ENCODE results near the gene ARHGEF1. TPM values are rescaled to one million over a fixed set of nuclear protein-coding genes. Genes with fewer than 3 reads are reported as not detected.
A peak's percentile ranks its signal among the peaks of the same experiment; 100 is the strongest.
"Not testable (repeated sequence)": the region's sequence is repeated elsewhere in the genome, so short reads cannot be mapped to it uniquely, and the experiment has no call there.

ARHGEF1 gene
- polyA plus RNA-seq, 5 donors, result 51.2 to 86.8 (median 78.4) TPM

DNA sequence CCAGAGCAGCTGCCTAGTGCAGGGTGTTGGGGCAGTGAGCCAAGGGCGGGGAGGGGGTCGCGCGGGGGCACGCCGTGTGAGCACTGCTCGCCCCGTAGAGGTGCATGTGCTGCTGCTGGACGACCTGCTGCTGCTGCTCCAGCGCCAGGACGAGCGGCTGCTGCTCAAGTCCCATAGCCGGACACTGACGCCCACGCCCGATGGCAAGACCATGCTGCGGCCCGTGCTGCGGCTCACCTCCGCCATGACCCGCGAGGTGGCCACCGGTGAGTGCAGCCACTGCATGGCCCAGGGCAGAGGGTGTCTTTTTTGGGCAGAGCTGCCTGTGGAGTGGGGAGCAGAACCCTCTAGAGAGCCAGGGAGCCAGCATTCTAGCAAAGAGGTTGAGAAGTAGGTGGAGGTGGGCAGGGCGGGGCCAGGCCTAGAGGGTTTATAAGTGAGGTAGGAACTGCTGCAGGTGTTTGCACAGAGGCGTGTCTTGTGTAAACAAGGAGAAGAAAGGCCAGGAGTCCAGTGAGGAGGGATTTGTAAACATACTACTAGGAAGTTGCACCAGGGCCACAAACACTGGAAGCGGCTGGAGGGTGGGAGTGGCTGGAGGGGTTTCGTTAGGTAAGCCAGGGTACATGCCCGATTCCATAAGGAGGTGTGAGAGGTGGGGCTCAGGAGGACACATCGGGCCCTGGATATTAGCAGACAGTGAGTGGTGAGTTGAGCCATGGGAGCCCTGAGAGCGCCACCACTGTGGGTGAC, 21.3 kb downstream of the ARHGEF1 start:
- peak; percentile 41 to 63 for DNase-seq

DNA sequence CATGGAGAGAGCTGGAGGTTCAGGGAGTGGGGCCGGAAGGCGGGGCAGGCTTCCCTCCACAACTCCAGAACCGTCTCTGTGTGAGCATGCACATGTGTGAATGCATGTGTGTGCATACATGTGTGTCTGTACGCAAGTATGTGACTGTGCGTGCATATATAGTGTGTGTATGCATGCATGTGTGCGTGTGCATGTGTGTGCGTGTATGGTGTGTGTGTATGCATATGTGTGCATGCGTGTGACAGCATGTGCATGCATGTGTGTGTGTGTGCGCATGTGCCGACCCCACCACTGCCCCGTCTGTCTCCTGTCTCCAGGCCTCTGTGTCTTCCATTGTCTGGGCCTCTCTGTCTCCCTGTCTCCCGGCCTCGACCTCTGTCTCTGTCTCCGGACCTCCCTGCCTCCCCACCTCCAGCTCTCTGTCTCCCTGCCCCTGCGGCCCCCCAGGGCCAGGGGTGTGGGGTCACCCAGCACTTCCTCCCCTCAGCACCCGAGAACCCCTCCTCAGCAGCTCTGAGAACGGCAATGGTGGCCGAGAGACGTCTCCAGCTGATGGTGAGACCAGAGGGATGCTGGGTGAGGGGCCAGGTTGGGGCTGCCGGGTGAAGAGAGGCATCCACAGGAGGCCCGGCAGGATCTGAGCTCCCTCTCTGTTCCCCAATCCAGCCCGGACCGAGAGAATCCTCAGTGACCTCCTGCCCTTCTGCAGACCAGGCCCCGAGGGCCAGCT, 22.5 kb downstream of the ARHGEF1 start:
- no peak for DNase-seq

DNA sequence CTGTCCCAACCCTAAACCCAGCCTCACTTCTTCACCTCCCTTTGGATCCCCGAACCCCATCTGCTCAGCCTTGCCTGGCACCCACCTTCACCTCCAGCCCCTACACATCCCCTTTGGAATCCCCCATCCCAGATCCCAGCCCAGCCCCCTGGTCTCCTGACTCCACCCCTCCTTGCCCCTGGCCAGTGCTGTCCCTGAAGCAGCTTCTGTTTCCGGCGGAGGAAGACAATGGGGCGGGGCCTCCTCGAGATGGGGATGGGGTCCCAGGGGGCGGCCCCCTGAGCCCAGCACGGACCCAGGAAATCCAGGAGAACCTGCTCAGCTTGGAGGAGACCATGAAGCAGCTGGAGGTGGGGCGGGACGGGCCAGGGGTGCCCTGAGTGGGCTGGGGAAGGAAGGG, 23.3 kb downstream of the ARHGEF1 start:
- DNase-seq, result no peak

DNA sequence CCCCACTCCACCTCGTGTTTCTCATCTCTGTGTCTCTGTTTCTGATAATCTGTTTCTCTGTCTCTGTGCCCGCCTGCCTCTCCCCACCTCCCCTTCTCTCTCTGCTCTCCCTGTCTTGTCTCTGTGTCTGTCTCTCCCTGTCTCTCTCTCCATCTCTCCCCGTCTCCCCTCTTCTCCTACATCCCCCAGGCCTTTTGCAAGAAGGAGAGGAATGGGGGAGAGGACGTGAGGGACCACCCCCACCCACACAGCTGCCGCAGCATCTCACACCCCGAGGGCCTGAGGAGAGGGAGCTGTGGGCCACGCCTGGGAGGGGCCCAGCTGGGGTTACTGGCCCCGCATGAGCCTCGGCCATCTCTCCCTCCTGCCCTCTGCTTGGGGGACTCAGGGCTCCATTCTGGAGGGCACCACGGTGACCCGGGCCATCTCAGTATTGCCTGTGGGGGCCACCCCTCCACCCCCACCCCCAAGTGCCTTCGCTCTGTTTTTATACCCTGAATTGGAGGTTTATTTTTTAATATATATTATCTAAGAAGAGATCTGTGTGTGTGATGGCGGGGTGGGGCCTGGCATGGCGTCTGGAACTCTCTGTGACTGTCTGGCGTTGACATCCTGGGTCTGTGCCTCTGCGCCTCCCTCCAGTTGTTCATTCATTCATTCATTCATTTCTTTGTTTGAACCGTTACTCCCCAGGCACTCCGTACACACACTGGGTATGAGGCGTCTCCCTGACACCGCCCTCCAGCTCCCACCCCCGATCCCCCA, 24.1 kb downstream of the ARHGEF1 start:
- DNase-seq, result no peak

DNA sequence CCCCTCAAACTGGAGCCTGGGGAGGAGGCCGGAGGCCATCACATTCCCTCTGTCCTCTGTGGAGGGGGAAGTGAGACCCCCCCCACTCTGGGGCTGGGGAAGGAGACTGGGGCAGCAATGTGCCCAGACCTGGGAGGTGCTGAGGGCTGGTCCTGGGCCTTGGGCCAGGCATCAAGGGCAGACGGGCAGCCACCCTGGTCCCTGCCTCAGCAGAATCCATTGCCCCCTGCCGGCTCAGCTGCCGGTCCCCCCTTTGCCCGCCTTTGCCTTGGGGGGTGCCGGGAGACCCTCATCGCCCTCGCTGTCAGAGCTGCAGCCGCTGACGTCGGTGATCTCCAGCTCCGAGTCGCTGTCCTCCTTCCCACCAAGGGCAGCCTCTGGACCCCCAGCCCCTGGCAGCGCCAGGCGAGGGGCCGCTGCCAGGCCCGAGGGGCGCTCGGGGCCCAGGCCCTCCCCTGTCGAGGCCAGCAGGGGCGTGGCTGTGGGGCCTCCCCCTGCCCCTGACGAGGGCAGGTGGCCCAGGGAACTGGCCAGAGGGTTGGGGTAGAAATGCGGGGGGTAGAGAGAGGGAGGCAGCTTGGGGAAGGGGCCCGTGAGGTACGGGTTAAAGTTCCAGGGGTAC, 25.1 kb downstream of the ARHGEF1 start:
- no peak for DNase-seq

DNA sequence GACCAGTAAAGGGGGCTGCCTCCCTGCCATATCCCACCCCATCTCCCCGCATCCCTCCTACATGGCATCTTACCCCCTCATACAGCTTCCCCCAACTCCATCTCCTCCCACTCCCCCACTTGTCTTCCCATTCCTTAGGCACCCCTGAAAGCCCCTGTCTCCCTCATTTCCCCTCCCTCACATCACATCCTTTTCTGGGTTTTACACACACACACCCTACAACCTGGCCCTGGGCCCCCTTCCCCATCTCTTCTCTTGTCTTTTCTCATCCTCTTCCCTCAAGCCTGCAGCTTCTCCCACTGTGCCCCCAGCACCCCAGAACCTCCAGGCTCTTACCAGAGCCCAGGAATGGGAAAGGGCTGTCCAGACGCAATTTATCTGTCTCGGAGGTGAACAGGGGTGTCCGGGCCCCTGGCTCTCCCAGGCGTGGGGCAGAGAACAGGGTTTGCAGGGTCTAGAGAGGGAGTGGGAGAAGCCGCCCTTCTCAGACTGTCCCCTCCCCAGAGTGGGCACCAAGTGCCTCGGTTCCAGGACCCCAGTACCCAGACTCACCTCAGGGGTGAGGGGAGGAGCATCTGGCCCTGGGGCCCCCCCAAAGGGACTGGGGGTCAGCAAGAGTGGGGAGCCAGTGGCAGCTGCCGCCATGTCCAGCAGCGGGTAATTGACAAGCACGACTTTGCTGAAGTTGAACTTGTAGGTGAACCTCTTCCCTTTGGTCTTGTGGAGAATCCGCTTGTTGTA, 25.9 kb downstream of the ARHGEF1 start:
- no peak for DNase-seq

DNA sequence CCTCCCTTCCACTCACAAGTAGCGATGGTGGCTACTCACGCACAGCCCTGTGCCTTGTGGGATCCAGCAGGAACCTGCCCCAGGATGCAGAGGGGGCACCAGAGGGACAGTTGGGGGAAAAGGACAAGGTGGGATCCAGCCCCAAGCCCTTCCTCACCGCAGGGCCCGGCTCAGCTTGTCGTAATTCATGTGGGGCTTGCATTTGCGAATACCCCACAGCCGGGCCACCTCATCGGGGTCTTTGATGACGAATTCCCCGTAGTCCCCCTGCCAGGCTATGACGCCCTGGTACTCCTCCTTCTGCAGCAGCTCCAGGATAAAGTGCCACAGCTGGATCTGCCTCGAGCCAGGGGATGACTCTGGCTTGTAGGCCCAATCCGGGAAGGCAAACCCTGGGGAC, 26.7 kb downstream of the ARHGEF1 start:
- no peak for DNase-seq

DNA sequence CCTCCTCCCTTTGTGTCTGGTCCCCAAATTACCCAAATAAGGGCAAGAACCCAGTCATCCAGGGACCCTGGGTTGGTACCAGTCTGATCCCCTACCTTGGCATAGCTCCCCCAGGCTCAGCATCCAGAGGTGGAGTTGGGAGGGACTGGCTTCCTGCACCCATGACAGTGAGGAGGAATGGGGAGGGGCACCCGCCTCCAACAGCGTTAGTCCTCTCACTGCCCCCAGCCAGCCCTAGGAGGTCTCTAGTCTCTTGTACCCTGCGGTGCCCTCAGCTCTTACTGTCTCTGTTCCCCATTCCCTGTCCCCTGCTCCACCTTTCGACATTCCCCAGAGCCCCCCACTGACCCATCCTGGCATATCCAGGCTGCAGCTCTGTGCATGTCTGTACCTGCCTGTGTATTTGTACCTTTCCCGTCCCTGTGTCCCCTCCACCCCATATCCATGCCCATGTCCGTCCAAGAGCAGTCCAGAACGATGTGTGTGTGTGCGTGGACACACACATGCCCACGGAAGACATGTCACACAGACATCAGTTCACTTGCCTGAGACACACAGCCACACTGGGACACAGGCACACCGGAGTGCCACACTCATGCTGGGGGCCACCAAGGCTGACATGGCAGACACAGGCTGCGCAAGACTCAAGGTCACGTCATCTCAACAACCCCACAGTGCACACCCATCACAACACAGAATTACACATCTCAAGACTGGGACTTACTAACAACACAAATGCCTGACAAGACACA, 27.4 kb downstream of the ARHGEF1 start:
- no peak for DNase-seq

DNA sequence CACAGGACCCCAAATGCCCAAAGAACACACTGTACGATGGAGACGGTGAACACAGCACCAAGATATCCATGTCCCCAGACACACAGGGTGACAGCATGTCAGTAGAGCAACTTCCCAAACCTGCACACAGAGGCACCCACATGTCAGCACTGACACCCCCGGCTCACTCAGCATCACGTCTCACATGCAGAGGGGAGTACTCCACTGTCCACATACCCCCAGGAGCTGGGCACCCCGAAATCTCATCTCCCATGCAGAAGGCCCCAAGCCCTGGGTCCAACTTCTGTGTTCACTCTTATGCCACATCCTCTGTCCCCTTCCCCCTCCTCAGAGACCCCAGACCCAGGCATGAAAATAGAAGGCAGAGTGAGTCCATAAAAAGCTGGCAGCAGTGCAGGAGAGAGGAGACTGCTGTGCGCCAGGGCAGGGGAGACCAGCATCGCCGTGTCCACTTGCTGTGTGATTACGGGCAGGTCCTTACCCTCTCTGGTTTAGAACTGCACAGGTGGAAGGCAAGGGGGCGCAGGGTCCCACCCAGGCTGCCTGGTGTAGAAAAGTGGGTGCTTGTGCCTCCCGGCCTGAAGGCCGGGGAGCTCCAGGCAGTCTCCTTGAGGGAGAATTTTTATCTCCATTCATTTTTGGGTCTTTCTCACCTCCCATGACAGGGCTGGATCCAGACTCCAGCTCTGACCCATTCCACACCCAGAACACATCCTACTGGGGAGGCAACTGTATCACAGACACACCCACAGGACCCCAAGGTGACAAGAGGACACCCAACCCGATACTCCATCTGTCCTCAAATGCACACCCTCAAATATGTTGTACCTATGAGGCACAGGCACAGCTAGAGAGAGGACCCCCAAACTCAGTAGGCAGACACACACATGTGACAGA, 28.3 kb downstream of the ARHGEF1 start:
- DNase-seq, result no peak

DNA sequence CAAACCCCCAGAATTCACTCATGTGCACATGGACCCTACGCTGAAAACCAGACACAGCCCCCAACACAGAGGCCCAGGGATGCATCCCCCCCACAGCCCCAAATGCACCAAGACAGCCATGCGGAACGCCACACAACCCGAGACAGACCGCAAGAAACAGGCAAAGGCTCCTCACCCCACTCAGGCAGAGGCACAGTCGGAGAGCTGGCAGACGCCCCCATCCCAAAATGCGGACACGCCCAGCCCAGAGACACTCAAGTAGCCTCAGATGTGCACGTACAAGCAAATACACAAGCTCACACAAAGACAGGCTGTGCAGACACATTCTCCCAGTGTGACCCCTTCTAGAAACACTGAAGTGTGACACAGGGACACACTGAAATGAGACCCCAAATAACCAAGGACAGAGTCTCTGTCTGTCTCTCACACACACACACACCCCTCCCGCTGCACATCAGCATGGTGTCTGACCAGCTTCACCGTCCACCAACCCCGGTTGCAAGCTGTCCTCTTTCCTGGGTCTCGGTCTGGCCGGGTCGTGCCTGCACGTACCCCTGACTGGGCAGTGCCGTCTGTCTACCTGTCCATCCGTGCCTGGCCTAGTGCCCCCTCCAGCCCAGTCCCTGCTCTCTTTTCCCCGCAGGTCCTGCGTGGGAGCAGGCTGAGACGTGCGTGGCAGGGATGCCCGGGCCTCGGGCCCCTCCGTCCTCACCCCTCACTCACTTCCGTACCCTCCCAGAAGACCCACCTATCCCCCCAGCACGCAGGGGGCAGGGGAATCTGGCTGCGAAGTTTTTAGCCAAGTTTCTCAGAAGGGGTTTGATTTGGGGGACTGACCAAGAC, 29.1 kb downstream of the ARHGEF1 start:
- no peak for DNase-seq

DNA sequence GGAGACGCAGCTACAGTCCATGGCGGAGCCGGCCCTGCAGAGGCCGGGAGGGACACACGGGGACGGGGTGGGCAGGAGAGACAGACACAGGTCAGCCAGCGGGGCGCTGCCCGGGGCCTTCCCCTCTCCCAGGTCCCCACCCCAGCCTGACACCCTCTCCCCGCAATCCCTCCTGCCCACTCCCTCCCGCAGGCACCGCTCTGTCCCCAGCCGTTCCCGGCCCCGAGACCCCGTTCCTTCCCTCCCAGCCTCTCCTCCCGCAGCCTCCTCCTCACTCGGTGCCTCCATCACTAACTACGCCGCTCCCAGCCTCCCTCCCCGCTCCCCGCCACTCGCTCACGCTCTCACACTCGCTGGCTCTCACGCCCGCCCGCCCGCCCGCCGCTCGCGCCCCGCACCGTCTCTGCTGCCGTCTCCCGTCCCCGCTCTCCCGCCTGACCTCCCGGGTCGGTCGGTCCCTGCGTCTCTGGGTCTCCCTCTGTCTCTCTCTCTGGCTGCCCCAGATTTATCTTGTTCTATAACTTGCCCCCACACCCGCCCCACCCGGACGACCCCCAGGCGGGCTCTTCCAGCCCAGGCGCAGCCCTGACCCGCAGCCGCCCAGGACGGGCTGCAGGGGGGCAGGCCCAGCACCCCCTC, 30.0 kb downstream of the ARHGEF1 start:
- DNase-seq, result no peak

DNA sequence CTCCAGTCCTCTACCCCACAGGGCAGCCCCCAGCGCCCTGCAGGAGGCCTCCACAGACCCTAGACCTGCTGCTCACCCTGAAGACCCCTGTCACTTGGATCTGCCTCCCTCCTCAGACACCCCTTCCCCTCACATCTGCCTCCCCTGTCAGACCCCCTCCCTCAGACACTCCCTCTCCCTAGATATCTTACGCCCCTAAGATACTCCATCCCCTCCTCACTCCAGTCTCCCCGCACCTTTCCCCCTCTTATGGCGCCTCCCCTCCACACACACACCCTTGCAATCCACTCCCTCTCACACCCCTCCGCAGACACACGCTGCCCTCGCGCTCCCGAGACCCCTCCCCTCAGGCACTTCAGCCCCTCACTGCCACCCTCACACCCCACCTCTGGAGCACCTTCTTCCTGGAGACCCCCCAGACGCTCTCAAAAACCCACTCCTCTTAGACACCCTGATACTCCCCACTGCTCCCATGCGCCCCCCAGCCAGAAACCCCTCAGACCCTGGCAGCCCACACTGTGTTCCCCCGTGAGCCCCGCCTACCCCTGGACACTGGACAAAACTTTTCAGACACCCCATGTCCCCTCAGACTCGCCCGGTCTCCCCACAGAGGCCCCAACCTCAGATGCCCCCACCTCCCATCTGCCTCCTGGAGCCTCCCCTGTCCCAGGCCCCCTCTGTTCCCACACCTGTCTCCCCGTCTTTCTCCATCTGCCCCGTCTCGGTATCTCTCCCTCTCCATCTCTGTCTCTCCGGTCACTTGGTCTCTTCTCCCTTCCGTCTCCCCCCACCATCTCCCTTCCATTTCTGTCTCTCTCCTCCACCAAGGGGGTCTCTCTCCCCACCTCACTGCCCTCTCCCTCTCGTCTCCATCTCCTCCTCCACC, 30.8 kb downstream of the ARHGEF1 start:
- DNase-seq, result no peak

DNA sequence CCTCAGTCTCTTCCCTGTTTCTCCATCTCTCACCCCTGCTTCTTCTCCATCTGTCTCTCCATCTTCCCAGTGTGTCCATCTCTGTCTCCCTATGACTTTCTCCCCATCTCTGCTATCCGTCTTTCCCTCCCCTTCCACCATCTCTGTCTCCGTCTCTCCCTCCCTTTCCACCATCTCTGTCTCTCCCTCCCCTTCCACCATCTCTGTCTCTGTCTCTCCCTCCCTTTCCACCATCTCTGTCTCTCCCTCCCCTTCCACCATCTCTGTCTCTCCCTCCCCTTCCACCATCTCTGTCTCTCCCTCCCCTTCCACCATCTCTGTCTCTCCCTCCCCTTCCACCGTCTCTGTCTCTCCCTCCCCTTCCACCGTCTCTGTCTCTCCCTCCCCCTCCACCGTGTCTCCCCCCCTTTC, 31.4 kb downstream of the ARHGEF1 start:
- not testable (repeated sequence) for DNase-seq

DNA sequence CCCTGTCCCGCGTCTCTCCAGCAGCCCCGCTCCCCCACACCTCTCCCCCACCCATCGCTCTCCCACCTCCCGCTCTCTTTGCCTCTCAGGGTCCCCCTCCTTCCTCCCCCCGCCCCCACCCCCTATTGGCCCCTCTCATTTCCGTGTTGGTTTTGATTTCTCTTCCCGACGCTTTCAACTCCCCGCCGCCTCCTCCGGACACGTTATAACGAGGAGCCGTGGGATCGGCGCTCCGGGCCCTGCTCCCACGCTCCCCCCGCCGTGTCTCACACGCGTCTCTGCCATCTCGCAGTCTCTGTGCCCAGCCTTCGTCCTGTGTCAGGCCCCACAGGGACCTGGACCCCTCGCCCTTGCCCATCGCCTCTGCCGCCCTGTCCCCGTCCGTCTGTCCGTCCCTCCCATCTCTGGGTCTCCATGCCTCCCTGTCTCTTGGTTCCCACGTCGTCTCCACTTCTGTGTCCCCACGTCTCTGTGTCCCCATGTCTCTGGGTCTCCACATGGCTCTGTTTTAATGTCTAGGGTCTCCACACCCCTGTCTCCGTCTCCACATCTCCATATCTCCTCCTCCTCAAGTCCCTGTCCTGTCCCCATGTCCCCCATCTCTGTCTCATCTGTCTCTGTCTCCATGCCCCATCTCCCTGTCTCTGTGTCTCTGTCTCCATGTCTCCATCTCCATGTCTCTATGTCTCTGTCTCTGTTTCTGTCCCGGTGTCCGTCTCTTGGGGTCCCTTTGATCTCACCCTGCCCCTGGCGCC, 32.2 kb downstream of the ARHGEF1 start:
- no peak for DNase-seq

DNA sequence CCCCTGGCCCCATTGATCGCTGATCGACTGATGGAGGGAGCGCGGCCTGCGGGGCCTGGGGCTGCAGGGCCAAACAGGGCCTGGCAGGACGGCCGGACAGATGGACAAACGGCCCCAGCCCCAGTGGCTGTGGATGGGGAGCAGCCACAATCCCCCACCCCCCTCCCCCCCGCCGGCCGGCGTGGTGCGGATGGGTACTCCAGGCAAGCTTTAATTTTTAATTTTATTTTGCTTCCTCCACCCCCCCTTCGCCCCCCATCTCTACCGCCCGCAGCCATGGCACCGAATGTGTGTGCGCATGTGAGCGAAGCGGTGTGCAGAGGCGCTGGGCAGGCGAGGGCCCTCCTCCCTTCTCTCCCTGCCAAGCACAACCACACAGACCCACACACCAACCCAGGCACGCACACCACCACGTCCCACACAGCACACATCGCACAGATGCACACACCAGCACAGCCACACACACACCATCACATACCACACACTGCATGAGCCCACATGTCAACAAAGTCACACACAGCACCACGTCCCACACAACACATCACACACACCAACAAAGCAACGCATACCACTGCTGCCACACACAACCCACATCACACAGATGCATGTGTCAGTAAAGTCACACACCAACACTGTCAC, 32.9 kb downstream of the ARHGEF1 start:
- no peak for DNase-seq

DNA sequence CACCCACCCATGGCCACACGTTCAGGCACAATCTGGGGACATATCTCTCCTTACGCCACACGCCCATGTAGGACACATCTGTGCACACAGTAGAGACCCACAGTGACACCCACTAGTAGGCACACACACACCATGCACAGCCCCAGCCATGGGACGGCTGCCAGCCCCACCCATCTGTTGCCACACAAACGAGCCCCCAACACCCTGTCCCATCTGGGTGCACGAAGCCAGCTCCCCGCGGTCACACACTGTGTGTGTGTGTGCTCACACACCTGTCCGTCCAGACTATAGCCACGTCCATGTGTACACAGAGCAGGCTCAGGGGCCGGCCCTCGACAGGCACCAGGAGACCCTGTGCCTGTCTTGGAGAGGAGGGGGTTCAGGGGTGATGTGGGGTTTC, 34.7 kb downstream of the ARHGEF1 start:
- DNase-seq, result no peak

Data from right lung (tissue), 5 donors.